ENCODE data around the gene AMZ2. TPM values are rescaled to one million over a fixed set of nuclear protein-coding genes. Genes with fewer than 3 reads are reported as not detected.
"Not testable (repeated sequence)": the region's sequence is repeated elsewhere in the genome, so short reads cannot be mapped to it uniquely, and the experiment has no call there.

Gene AMZ2, protein sequence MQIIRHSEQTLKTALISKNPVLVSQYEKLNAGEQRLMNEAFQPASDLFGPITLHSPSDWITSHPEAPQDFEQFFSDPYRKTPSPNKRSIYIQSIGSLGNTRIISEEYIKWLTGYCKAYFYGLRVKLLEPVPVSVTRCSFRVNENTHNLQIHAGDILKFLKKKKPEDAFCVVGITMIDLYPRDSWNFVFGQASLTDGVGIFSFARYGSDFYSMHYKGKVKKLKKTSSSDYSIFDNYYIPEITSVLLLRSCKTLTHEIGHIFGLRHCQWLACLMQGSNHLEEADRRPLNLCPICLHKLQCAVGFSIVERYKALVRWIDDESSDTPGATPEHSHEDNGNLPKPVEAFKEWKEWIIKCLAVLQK
- 85.9 TPM for polyA plus RNA-seq (2013, experiment 1 of 2; ENCODE audit: insufficient read length)
- 103 TPM for polyA plus RNA-seq (2013, experiment 2 of 2; ENCODE audit: insufficient read length)

- DNase-seq, result peak; percentile 95
Observed at GRCh38 chr17:68247445-68248198, at the start of gene AMZ2. AMZ2 (plus strand) TSS chr17:68248043; CDS start chr17:68250188, 2,145 bp downstream.

DNA sequence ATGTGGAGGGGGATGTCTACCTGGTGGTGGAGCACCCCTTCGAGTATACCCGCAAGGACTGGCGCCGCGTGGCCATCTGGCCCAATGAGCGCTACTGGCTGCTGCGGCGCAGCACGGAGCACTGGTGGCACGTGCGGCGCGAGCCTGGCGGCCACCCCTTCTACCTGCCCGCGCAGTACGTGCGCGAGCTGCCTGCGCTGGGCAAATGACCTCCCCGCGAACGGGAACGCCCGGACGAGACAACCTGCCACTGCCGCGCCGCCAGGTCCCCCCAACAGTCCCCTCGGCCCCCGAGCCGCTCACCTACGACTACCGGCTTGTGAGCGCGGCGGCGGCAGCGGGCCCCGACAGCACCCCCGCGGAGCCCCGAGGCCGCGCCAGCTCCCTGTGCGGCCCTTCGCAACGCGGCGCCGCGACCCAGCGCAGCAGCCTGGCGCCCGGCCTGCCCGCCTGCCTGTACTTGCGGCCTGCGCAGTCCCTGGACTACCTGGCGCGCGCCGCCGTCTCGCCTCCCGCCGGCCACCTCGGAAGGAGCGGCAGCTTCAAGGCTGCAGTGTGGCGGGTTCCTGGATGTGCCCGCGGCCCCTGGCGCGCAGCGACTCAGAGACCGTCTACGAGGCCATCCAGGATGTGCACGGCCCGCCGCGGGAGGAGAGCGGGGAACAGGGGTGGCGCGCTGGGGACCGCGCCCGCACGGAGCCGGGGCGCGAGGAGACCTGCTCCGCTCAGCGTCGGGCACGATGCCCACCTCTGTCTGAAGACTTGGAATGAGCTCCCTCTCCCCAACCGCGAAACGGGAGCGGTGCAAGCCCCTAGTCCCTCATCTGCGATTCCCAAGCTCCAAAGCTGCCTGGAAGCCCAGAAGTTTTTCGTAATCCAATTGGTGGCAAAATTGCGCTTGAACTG, 48.7 kb upstream of the AMZ2 start:
- no peak for DNase-seq

GRCh38 chr17:68199837-68200688, 47.8 kb upstream of the AMZ2 start:
- no peak for DNase-seq

GRCh38 chr17:68200689-68201417, 47.0 kb upstream of the AMZ2 start:
- DNase-seq, result peak; percentile 65

DNA sequence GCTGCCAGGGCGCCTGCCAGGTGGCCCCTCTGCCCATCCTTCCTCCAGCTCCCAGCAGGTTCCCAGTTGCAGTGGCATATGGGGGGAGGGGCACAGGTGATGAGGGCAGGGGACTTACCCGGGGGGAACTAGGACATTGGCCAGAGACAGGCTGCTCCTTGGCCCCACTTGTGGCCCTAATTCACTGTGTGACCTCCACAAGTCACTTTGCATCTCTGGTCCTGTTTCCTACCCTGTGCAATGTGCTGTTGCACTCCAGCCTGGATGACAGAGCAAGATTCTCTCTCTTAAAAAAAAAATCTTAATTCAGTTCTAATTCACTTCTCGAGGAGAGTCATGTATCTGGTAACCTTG, 46.4 kb upstream of the AMZ2 start:
- not testable (repeated sequence) for DNase-seq

DNA sequence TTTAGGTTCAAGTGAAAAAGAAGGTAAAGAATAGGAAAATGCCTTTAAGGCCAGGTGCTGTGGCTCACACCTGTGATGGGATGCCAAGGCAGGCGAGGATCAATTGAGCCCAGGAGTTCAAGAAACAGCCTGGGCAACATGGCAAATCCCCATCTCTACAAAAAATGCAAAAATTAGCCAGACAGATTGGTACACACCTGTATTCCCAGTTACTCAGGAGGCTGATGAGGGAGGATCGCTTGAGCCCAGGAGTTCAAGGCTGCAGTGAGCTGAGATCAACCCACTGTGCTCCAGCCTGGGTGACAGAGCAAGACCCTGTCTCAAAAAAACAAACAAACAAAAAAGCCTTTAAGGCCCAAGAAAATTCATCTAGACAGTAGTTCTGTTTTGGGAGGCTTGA, 45.5 kb upstream of the AMZ2 start:
- DNase-seq, result not testable (repeated sequence)

DNA sequence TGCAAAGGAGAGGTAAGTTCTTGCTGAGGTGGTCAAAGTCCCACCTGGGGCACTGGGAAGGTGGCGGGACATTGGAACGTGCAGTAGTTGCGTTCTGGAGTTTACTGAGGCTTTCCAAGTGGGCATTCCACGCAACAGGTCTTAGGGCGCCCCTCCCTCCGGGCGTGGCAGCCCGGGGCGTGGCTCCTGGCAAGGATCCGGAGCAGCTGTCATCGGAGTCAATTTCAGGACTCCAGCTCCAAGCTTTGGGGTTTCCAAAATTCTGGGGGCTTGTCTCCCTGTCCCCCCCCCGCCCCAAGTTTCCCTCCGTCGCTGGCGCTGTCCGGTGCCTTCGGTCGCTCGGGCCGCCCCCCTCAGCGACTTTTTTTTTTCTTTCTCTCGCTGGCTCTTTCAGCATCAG, 43.1 kb upstream of the AMZ2 start:
- DNase-seq, result no peak

- peak; percentile 88 for DNase-seq
Observed at GRCh38 chr17:68205251-68205807, 42.5 kb upstream of the AMZ2 start.

DNA sequence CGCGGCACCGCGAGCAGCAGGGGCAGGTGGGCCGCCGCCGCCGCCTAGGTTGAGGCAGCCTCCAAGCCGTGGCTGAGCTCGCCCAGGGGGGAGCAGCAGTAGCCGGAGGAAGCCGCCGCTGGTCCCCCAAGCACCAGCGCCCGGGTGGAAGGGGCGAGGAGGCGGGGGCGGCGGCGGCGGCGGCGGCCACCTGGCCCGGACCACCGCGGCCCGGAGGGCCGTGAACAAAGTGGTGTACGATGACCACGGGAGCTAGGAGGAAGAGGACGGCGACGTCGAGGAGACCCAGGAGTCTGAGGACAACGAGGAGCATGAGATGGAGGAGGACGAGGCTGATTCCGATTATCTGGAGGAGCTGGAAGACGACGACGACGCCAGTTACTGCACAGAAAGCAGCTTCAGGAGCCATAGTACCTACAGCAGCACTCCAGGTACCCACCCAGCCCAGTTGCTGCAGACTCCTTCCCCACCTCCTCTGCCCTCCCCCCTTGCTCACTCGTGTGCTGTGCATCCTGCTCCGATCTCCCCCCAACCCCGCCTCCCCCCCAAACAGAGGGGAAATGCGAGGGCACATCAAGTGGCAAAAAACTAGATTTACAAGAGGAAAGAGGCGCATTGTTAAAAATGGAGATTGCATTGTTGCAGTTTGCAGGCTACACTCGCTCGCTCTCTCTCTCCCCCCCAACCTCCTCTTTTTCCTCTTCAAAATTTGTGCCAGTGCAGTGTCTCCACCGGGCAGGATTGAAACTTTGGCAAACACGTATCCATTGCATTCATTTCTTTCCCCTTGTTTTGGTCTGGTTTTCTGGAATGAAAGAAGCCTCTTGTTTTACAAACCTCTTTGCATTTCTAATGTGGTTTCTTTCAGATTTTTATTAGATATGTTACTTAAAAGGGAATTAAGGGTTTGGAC, 41.8 kb upstream of the AMZ2 start:
- DNase-seq, result no peak

DNA sequence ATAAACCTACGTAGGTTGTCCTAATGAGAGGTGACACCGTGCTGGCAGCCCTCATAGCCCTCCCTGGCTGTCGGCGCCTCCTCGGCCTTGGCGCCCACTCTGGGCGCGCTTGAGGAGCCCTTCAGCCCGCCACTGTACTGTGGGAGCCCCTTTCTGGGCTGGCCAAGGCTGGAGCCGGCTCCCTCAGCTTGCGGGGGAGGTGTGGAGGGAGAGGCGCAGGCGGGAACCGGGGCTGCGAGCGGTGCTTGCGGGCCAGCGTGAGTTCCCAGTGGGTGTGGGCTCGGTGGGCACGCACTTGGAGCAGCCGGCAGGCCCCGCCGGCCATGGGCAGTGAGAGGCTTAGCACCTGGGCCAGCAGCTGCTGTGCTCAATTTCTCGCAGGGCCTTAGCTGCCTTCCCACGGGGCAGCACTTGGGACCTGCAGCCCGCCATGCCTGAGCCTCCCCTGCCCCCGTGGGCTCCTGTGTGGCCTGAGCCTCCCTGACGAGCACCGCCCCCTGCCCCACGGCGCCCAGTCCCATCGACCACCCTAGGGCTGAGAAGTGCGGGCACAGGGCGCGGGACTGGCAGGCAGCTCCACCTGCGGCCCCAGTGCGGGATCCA, 40.1 kb upstream of the AMZ2 start:
- no peak for DNase-seq

DNA sequence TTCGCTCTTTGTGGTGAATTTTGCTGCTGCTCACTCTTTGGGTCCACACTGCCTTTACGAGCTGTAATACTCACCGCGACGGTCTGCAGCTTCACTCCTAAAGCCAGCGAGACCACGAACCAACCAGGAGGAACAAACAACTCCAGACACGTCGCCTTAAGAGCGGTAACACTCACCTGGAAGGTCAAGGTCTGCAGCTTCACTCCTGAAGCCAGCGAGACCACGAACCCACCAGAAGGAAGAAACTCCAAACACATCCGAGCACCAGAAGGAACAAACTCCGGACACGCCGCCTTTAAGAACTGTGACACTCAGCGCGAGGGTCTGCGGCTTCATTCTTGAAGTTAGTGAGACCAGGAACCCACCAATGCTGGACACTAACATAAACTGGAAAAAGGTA, 39.2 kb upstream of the AMZ2 start:
- not testable (repeated sequence) for DNase-seq

- DNase-seq, result not testable (repeated sequence)
Observed at GRCh38 chr17:68209191-68209900, 38.5 kb upstream of the AMZ2 start.

- no peak for DNase-seq
Observed at GRCh38 chr17:68210570-68211315, 37.1 kb upstream of the AMZ2 start.

DNA sequence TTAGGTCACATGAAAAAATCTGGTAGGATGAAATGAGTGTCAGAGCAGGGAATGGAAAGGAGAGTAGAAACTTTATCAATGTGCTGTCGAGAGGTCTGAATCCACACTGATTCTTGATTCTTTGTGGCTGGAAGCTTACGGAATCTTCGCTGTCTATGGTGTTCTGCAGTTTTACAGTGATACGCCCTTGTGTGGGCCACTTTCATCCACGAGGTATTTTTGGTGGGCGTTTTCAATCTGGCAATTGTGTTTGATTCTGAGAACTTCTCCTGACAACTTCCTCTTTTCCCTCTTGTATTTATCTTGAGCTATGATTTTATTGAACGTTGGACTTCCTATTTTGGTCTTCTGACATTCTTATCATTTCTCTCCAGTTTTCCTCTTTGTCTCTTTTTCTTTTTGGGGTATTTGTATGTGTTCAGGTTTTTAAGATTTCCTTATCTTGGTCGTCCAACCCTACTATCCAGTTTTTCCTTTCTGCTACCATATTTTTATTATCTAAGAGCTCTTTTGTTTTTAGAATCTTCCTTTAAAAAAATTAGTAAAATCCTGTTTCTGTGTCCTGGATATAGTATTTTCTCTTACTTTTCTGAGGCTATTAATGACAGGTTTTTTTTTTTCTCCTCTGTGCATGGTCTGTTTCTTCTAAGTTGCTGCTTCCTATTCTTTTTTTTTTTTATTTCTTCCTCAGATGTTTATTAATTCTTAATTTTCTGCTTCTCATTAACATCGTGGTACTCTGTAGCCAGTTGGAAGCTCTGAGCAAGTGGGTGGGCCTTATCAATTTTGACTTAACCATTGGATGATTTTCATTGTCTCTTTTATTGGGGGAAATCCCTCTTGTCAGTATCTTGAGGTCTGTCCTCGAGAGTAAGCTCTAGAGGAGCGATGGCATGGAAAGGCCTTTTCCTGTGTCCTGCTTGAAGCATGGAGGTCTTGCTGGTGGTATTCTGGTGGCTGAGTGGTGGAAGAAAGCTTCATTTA, 34.1 kb upstream of the AMZ2 start:
- DNase-seq, result not testable (repeated sequence)

- not testable (repeated sequence) for DNase-seq
Observed at GRCh38 chr17:68215453-68215852, 32.4 kb upstream of the AMZ2 start.

GRCh38 chr17:68219429-68219828, 28.4 kb upstream of the AMZ2 start:
- not testable (repeated sequence) for DNase-seq
